ENCODE results near the gene GEMIN5. TPM values are rescaled to one million over a fixed set of nuclear protein-coding genes. Genes with fewer than 3 reads are reported as not detected.
A peak's percentile ranks its signal among the peaks of the same experiment; 100 is the strongest.

Gene GEMIN5
- total and polyA plus RNA-seq, 2 experiments from 2014 or later, result 18.3 to 46.7 TPM

DNA sequence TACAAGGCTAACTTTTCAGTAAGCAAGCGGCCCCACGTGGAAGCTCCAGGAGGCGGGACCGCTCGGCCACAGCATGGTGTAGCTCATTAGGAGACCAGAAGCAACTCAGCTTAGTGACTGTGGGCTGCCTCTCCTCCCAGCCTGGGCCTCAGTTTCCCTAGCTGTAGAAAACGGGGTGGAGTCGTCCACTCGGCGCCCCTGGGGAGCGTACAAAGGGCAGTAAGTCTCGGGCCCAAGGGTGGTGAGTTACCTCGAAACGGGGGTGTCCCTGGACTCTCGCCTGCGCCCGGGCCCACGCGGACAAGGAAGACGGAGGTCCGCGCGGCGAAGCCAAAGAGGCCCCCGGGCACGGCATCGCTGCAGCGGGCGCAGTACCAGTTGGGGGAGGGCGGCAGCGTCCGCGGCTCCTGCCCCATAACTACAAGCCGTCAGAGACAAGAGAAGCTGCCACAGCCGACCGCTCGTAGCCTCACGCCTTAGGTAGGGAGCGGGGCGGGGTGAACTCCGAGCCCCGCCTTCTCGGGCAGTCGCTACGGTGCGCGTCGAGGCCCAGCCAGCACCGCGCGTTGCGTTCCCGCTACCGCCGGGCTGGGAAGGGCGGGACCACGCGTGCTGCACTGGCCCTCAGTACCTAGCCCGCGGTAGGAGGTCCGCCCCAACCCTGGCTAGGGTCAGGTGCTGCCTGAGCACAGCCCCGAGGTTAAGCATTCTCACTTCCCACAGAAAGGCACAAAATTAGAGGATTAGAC lies at the start of gene GEMIN5 (continued):
- no peak for TF ChIP-seq EZH2 (IDR thresholded peaks at IDR 0.05; ENCODE audit: low read depth, unreplicated experiment)
- peak; percentile 68; the same call in 1 of the 2 replicates for TF ChIP-seq CREB1 (CRISPR knock-in tag; IDR thresholded peaks at IDR 0.05; ENCODE audit: low read depth)
- TF ChIP-seq, protein P1, sequence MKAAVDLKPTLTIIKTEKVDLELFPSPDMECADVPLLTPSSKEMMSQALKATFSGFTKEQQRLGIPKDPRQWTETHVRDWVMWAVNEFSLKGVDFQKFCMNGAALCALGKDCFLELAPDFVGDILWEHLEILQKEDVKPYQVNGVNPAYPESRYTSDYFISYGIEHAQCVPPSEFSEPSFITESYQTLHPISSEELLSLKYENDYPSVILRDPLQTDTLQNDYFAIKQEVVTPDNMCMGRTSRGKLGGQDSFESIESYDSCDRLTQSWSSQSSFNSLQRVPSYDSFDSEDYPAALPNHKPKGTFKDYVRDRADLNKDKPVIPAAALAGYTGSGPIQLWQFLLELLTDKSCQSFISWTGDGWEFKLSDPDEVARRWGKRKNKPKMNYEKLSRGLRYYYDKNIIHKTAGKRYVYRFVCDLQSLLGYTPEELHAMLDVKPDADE (IDR thresholded peaks at IDR 0.05), result no peak
- peak; percentile 81 for TF ChIP-seq POLR2AphosphoS5 (IDR thresholded peaks at IDR 0.05; ENCODE audit: low read depth)
- TF ChIP-seq EZH2phosphoT487 (IDR thresholded peaks at IDR 0.05; ENCODE audit: unreplicated experiment), result no peak

DNA sequence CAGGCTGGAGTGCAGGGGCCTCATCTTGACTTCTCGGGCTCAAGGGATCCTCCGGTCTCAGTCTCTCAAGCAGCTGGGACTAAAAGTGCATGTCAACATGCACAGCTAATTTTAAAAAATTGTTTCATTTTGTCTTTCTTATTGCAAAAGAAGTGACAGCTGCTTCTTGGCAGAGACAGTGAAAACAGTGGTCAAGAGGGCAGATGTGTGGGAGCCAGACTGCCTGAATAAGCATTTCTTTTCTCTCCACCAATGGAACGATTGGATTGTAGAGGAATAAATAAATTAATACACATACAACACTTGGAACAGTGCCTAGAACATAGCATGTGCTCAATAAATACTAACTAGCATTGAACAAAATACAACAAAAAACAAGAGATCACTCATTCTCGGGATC lies 48.1 kb upstream of the GEMIN5 start:
- Mint-ChIP-seq H3K27ac (no peak overlapping the region), H3K27me3 (ENCODE audit: insufficient read depth, low read depth, poor library complexity) (peaks cover 7% of the 10 kb centered on the region), H3K4me3 (no peak overlapping the region), H3K9me3 (no peaks in the 10 kb centered on the region; the same call in 2 of the 3 replicates), H3K4me1 (peaks cover 8% of the 10 kb centered on the region; the same call in 1 of the 3 replicates), H3K36me3 (ENCODE audit: low read depth) (peaks cover 5% of the 10 kb centered on the region)
- Histone ChIP-seq H2AFZ (no peak overlapping the region), H3K36me3 (ENCODE audit: insufficient read depth) (no peaks in the 10 kb centered on the region), H3F3A (replicated peaks; ENCODE audit: low read depth) (no peaks in the 10 kb centered on the region), H3K79me2 (replicated peaks; ENCODE audit: insufficient read depth) (no peaks in the 10 kb centered on the region), H3K27ac (ENCODE audit: low read depth) (no peak overlapping the region), H4K20me1 (replicated peaks; ENCODE audit: insufficient read depth) (no peaks in the 10 kb centered on the region), H3K4me1 (ENCODE audit: insufficient read depth) (no peaks in the 10 kb centered on the region), H3K27me3 (ENCODE audit: insufficient read depth) (no peaks in the 10 kb centered on the region), H3K9me2 (ENCODE audit: insufficient read depth) (0 out of 2 replicates have a peak, but pooled peaks cover 4% of the 10 kb centered on the region), H3K4me3 (no peak overlapping the region), H3K4me2 (no peak overlapping the region)
- TF ChIP-seq EZH2phosphoT487 (IDR thresholded peaks at IDR 0.05; ENCODE audit: unreplicated experiment) (no peak), STAT1 (IDR thresholded peaks at IDR 0.05; ENCODE audit: unreplicated experiment) (no peak)
- ATAC-seq (no peak), DNase-seq (ENCODE audit: low spot score) (no peak)

DNA sequence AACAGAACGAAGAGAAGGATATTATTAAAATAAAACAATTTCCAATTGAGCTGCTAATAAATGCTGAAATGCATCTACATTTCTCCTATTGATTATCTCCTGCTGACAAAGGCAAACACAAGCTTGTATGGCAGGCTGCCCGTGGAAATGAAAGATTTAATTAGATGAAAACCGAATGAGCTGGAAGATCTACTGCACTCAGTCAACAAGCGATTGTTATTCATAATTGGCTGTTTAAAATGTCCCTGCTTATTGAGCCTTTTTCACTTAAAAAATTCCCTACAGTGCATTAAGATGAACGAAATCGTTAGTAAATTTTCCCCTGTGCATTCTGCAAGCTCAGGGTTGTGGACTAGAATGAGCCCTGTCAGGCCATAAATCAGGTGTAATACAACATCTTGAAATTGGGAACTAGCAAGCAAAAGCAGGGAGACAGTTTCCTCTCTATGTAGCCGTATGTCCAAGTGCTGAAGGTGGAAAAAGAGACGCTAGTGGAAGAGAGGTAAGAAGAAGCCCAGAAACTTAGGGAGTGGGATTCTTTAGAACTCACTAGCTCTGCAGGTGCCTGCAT lies 47.0 kb upstream of the GEMIN5 start:
- Histone ChIP-seq H3K27ac (ENCODE audit: low read depth) (no peak overlapping the region), H3K79me2 (replicated peaks; ENCODE audit: insufficient read depth) (no peaks in the 10 kb centered on the region), H3K4me3 (no peak overlapping the region), H3K27me3 (ENCODE audit: insufficient read depth) (no peaks in the 10 kb centered on the region), H4K20me1 (replicated peaks; ENCODE audit: insufficient read depth) (no peaks in the 10 kb centered on the region), H3K36me3 (ENCODE audit: insufficient read depth) (no peaks in the 10 kb centered on the region), H2AFZ (no peak overlapping the region), H3K4me2 (no peak overlapping the region), H3K9me2 (ENCODE audit: insufficient read depth) (0 out of 2 replicates have a peak, but pooled peaks cover 4% of the 10 kb centered on the region), H3F3A (replicated peaks; ENCODE audit: low read depth) (no peaks in the 10 kb centered on the region), H3K4me1 (ENCODE audit: insufficient read depth) (no peaks in the 10 kb centered on the region)
- Mint-ChIP-seq H3K27ac (no peak overlapping the region), H3K27me3 (ENCODE audit: insufficient read depth, low read depth, poor library complexity) (peaks cover 7% of the 10 kb centered on the region), H3K9me3 (no peaks in the 10 kb centered on the region; the same call in 2 of the 3 replicates), H3K4me3 (no peak overlapping the region), H3K36me3 (ENCODE audit: low read depth) (peaks cover 6% of the 10 kb centered on the region), H3K4me1 (peaks cover 8% of the 10 kb centered on the region; the same call in 1 of the 3 replicates)
- DNase-seq (ENCODE audit: low spot score) (no peak), ATAC-seq (no peak)
- no peak for TF ChIP-seq EZH2 (IDR thresholded peaks at IDR 0.05; ENCODE audit: low read depth, unreplicated experiment)
- TF ChIP-seq JUNB (IDR thresholded peaks at IDR 0.05; ENCODE audit: unreplicated experiment), result no peak
- TF ChIP-seq CREB1 (CRISPR knock-in tag; IDR thresholded peaks at IDR 0.05; ENCODE audit: low read depth), result no peak
- TF ChIP-seq, protein P2, sequence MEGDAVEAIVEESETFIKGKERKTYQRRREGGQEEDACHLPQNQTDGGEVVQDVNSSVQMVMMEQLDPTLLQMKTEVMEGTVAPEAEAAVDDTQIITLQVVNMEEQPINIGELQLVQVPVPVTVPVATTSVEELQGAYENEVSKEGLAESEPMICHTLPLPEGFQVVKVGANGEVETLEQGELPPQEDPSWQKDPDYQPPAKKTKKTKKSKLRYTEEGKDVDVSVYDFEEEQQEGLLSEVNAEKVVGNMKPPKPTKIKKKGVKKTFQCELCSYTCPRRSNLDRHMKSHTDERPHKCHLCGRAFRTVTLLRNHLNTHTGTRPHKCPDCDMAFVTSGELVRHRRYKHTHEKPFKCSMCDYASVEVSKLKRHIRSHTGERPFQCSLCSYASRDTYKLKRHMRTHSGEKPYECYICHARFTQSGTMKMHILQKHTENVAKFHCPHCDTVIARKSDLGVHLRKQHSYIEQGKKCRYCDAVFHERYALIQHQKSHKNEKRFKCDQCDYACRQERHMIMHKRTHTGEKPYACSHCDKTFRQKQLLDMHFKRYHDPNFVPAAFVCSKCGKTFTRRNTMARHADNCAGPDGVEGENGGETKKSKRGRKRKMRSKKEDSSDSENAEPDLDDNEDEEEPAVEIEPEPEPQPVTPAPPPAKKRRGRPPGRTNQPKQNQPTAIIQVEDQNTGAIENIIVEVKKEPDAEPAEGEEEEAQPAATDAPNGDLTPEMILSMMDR (conservative IDR thresholded peaks at IDR 0.05; ENCODE audit: low read depth in 2 of 2), result no peak
- TF ChIP-seq, protein P3, sequence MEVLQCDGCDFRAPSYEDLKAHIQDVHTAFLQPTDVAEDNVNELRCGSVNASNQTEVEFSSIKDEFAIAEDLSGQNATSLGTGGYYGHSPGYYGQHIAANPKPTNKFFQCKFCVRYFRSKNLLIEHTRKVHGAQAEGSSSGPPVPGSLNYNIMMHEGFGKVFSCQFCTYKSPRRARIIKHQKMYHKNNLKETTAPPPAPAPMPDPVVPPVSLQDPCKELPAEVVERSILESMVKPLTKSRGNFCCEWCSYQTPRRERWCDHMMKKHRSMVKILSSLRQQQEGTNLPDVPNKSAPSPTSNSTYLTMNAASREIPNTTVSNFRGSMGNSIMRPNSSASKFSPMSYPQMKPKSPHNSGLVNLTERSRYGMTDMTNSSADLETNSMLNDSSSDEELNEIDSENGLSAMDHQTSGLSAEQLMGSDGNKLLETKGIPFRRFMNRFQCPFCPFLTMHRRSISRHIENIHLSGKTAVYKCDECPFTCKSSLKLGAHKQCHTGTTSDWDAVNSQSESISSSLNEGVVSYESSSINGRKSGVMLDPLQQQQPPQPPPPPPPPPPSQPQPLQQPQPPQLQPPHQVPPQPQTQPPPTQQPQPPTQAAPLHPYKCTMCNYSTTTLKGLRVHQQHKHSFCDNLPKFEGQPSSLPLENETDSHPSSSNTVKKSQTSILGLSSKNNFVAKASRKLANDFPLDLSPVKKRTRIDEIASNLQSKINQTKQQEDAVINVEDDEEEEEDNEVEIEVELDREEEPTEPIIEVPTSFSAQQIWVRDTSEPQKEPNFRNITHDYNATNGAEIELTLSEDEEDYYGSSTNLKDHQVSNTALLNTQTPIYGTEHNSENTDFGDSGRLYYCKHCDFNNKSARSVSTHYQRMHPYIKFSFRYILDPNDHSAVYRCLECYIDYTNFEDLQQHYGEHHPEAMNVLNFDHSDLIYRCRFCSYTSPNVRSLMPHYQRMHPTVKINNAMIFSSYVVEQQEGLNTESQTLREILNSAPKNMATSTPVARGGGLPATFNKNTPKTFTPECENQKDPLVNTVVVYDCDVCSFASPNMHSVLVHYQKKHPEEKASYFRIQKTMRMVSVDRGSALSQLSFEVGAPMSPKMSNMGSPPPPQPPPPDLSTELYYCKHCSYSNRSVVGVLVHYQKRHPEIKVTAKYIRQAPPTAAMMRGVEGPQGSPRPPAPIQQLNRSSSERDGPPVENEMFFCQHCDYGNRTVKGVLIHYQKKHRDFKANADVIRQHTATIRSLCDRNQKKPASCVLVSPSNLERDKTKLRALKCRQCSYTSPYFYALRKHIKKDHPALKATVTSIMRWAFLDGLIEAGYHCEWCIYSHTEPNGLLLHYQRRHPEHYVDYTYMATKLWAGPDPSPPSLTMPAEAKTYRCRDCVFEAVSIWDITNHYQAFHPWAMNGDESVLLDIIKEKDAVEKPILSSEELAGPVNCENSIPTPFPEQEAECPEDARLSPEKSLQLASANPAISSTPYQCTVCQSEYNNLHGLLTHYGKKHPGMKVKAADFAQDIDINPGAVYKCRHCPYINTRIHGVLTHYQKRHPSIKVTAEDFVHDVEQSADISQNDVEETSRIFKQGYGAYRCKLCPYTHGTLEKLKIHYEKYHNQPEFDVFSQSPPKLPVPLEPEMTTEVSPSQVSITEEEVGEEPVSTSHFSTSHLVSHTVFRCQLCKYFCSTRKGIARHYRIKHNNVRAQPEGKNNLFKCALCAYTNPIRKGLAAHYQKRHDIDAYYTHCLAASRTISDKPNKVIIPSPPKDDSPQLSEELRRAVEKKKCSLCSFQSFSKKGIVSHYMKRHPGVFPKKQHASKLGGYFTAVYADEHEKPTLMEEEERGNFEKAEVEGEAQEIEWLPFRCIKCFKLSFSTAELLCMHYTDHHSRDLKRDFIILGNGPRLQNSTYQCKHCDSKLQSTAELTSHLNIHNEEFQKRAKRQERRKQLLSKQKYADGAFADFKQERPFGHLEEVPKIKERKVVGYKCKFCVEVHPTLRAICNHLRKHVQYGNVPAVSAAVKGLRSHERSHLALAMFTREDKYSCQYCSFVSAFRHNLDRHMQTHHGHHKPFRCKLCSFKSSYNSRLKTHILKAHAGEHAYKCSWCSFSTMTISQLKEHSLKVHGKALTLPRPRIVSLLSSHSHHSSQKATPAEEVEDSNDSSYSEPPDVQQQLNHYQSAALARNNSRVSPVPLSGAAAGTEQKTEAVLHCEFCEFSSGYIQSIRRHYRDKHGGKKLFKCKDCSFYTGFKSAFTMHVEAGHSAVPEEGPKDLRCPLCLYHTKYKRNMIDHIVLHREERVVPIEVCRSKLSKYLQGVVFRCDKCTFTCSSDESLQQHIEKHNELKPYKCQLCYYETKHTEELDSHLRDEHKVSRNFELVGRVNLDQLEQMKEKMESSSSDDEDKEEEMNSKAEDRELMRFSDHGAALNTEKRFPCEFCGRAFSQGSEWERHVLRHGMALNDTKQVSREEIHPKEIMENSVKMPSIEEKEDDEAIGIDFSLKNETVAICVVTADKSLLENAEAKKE (CRISPR knock-in tag; IDR thresholded peaks at IDR 0.05), result no peak

Measured in GM23338 (cell line).